IPS-11a (cell line): ENCODE results near the gene MOV10.
A peak's percentile ranks its signal among the peaks of the same experiment; 100 is the strongest.

Source experiments
- H3K4me3 ChIP-seq: one replicate; pipeline ENCODE4 v1.5.1; 2013; ENCODE audit warnings: low read depth, low read length, control low read depth

The MOV10 gene

GRCh38 chr1:112674986-112675727 is 698 bp downstream of the MOV10 start:
- H3K4me3 ChIP-seq: peak overlapping the region; percentile 79

DNA sequence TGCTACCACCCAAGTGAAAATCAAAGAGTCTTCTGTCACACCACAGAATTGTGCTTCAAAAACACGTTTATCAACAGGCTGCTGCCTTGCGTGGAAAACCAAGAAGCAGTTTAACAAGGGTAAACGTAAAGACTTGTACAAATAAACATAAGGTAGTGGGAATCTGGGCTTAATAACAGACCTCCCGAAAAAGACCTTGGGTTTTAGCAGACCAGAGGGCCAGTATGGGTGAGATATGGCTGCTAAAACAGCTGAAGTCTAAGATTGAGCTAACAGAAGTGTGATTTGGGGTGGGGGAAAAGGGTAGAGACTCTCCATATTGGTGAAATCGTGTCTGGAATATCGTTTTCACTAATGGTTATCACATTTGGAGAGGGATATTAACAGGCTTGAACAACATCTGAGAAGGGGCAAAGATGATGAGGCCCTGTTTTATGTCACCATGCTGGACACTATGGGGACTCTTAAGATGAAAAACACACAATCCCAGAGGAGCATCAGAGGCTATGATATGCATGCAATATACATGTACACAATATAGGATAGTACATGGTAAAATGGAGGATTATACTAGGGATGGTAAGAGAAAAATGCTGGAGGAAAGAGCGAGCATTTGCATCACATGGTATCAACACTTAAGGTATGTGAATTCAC is 1.4 kb downstream of the MOV10 start:
- H3K4me3 ChIP-seq: peak overlapping the region; percentile 79

DNA sequence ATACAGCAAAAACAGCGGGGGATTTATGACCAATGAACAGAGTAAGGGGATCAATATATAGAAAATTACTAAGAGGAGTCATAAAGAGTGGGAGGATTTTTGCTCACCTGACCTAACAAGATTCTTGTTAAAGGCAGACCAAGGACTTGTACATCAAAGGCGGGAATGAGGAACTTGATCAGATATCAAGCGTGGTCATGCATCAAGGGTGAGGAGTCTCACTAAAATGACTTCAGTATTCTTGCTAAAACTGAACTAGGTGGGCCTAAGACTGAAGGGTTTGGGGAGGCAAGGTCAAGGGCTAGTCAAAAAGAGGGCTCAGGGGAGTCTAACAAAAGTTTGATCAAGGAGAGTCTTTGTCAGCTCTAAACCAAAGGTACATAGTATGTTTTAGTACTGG is 2.1 kb downstream of the MOV10 start:
- no peak overlapping the region for H3K4me3 ChIP-seq

DNA sequence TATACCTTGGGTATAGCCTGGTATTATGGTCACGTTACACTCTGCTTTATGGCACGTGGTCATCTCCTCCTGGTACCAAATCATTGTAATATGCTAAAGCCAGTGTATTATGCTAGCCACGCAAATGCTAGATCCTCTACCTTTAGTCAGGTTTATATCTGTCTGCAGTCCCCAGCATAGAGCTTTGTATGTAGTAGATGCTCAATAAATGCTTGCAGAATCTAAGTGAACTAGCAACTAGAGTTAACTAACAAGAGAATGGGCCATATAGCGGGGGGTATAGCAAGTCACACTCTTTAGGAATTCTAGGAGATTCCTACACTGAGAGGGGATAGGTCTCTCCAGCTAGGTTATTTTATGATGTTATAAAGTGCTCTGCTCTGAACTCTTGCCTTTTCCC is 3.0 kb downstream of the MOV10 start:
- H3K4me3 ChIP-seq: no peak overlapping the region

DNA sequence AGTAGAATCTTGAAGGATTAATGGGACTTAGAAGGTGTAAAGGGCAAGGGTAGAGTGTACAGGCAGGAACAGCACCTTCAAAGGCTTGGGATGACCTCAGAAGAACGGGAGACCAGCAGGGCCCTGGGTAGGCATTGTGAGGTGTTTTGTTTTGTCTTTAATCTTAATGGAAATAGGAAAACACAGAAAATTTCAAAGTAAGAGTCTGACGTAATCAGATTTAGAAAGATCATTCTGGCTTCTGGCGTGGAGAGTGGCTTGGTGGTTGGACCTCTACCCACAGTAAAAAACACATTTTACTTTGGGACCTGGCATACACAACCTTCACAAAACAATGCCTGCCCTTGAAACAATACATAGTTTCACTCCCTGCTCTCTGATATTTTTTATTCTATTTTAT is 4.1 kb downstream of the MOV10 start:
- no peak overlapping the region for H3K4me3 ChIP-seq

GRCh38 chr1:112685913-112686312 is 11.5 kb downstream of the MOV10 start:
- no peak overlapping the region for H3K4me3 ChIP-seq

DNA sequence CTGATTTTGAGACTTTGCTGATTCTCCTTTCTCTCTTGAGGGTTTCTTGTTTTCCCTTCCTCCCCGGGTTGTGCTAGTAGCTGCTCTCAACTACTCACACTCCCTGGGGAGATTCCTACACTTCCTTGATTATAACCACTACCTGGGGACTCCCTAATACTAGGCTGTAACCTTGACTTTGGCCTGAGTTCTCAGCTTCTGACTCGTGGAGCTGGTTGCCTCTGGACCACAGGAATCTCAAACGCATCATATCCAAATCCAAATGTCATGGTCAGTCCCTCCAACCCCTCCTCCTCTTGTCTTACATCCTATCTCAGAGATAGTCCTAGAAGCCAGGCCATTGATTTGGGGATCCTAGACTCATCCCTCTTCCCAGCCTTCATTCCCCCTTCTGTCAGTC is 12.0 kb downstream of the MOV10 start:
- H3K4me3 ChIP-seq: no peak overlapping the region

- H3K4me3 ChIP-seq: no peak overlapping the region
Observed at GRCh38 chr1:112686835-112687234, 12.4 kb downstream of the MOV10 start.

- H3K4me3 ChIP-seq: no peak overlapping the region
Observed at GRCh38 chr1:112687361-112687760, 12.9 kb downstream of the MOV10 start.

GRCh38 chr1:112687785-112688496 is 13.5 kb downstream of the MOV10 start:
- no peak overlapping the region for H3K4me3 ChIP-seq

DNA sequence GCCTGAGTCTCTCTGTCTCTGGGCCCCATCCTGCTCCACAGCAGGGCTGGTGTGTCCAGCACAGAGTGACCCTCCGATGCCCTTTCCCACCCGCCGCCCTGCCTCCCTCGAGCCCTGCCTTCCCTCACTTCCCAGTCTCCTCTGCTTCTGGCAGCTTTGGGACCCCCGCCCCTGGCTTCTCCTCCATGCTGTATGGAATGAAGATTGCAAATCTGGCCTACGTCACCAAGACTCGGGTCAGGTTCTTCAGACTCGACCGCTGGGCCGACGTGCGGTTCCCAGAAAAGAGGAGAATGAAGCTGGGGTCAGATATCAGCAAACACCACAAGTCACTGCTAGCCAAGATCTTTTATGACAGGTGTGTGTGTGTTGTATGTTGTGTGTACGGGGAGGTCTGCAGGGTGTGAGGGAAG is 14.3 kb downstream of the MOV10 start:
- H3K4me3 ChIP-seq: no peak overlapping the region

- H3K4me3 ChIP-seq: no peak overlapping the region
Observed at GRCh38 chr1:112689196-112689841, 14.9 kb downstream of the MOV10 start.

DNA sequence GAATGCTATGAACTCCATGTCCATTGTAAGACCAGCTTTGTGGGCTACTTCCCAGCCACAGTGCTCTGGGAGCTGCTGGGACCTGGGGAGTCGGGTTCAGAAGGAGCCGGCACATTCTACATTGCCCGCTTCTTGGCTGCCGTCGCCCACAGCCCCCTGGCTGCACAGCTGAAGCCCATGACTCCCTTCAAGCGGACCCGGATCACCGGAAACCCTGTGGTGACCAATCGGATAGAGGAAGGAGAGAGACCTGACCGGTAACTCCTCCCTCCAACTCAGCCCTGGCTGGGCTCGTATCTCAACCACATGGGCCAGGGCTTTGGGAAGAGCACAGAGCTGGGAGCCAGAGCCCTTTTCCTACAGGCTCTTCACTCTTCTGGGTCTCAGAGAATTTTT is 15.4 kb downstream of the MOV10 start:
- no peak overlapping the region for H3K4me3 ChIP-seq

- H3K4me3 ChIP-seq: no peak overlapping the region
Observed at GRCh38 chr1:112692681-112693080, 18.2 kb downstream of the MOV10 start.

DNA sequence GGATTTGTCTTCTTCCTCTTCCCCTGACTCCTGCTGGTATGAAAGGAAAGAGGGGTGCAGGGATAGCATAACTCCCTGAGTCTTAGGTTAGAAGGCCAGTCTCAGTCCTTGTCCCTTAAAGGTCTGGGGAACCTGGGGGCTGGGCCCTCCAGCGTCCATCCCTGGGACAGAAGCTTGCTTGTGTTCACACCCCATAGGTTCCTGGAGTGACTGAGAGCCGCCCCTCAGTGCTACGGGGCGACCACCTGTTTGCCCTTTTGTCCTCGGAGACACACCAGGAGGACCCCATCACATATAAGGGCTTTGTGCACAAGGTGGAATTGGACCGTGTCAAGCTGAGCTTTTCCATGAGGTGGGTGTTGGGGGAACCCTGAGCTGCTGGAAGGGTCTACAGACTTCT is 19.4 kb downstream of the MOV10 start:
- no peak overlapping the region for H3K4me3 ChIP-seq

- no peak overlapping the region for H3K4me3 ChIP-seq
Observed at GRCh38 chr1:112694363-112694929, 20.0 kb downstream of the MOV10 start.

DNA sequence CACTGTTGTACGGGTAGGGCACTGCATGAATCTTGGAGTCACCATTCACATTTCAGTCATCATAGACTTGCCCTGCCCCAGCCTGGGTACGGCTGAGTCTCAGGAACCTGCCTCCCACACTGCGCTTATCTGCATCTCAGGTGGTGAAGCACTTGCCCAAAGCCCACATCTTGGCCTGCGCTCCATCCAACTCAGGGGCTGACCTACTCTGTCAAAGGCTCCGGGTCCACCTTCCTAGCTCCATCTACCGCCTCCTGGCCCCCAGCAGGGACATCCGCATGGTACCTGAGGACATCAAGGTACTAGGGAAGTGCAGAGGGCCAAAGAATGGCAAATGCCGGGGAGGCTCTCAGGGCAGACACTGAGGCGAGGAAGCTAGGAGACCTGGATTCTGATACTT is 20.8 kb downstream of the MOV10 start:
- no peak overlapping the region for H3K4me3 ChIP-seq

- H3K4me3 ChIP-seq: no peak overlapping the region
Observed at GRCh38 chr1:112696578-112697314, 22.3 kb downstream of the MOV10 start.

DNA sequence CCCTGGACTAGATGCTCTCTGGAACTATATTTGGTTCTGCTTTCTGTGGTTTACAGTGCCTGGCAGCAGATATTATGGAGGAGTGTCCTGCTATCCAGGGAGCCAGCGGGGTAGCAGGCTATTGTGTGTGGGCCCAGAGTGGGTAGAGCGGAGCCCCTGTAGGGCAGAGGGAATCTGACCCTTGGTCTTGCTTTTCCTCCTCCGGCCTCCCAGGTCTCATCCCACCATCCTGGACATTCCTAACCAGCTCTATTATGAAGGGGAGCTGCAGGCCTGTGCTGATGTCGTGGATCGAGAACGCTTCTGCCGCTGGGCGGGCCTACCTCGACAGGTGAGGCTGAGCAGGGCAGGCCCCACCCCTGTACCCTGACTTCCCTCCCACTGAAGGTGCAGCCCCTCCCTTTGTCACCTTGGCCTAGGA is 23.3 kb downstream of the MOV10 start:
- H3K4me3 ChIP-seq: no peak overlapping the region
